Measurements from ENCODE around the gene NTN3. TPM values are rescaled to one million over a fixed set of nuclear protein-coding genes. Genes with fewer than 3 reads are reported as not detected.

The NTN3 gene
- total and polyA plus RNA-seq, 5 donors from 2014 or later = not detected

- H3K27ac Mint-ChIP-seq = no peak overlapping the region
- no peaks in the 10 kb centered on the region for H3K27me3 Mint-ChIP-seq
Measured at GRCh38 chr16:2457267-2457666, 13.8 kb upstream of the NTN3 start.

GRCh38 chr16:2457946-2458345, 13.2 kb upstream of the NTN3 start:
- peaks cover 3% of the 10 kb centered on the region for H3K36me3 ChIP-seq (ENCODE audit: control insufficient read depth, insufficient read depth, low read length)
- H3K27me3 ChIP-seq (ENCODE audit: control insufficient read depth, insufficient read depth, low read length) = no peaks in the 10 kb centered on the region
- H3K4me1 ChIP-seq (ENCODE audit: control insufficient read depth, insufficient read depth, low read length, poor library complexity, severe bottlenecking) = peaks cover 13% of the 10 kb centered on the region
- DNase-seq = no peak
- no peak for ATAC-seq (ENCODE audit: low read depth in 2 of 2)
- no peak overlapping the region for H3K27ac Mint-ChIP-seq
- H3K27me3 Mint-ChIP-seq = no peaks in the 10 kb centered on the region
- H3K9me3 Mint-ChIP-seq = no peaks in the 10 kb centered on the region
- H3K36me3 Mint-ChIP-seq = peaks cover 8% of the 10 kb centered on the region
- H3K4me3 Mint-ChIP-seq = peak overlapping the region in 1 of 4 donors; percentile 10
- no peak overlapping the region for H3K27ac ChIP-seq (ENCODE audit: insufficient read depth, low read length, poor library complexity, severe bottlenecking)
- peaks cover 2 to 10% (median 5%) of the 10 kb centered on the region in 4 donors for H3K4me1 Mint-ChIP-seq
- no peak overlapping the region for H3K4me3 ChIP-seq (ENCODE audit: low read depth, low read length)
- no peaks in the 10 kb centered on the region for H3K9me3 ChIP-seq (ENCODE audit: control insufficient read depth in 2 of 2, low read length in 2 of 2)

More at GRCh38 chr16:2457267-2457666, 13.8 kb upstream of the NTN3 start:
- H3K36me3 Mint-ChIP-seq = peaks cover 15% of the 10 kb centered on the region
- no peak overlapping the region for H3K4me3 Mint-ChIP-seq
- Histone ChIP-seq H3K9me3 (ENCODE audit: control insufficient read depth in 2 of 2, low read length in 2 of 2) (no peaks in the 10 kb centered on the region), H3K27me3 (ENCODE audit: control insufficient read depth, insufficient read depth, low read length) (no peaks in the 10 kb centered on the region), H3K4me3 (ENCODE audit: low read depth, low read length) (no peak overlapping the region), H3K4me1 (ENCODE audit: control insufficient read depth, insufficient read depth, low read length, poor library complexity, severe bottlenecking) (peaks cover 13% of the 10 kb centered on the region), H3K27ac (ENCODE audit: insufficient read depth, low read length, poor library complexity, severe bottlenecking) (no peak overlapping the region), H3K36me3 (ENCODE audit: control insufficient read depth, insufficient read depth, low read length) (peaks cover 9% of the 10 kb centered on the region)
- DNase-seq = no peak
- H3K9me3 Mint-ChIP-seq = no peaks in the 10 kb centered on the region
- H3K4me1 Mint-ChIP-seq = peaks cover 2 to 10% (median 5%) of the 10 kb centered on the region in 4 donors
- ATAC-seq (ENCODE audit: low read depth in 2 of 2) = no peak

GRCh38 chr16:2458887-2459646, 12.0 kb upstream of the NTN3 start:
- H3K27me3 Mint-ChIP-seq = no peaks in the 10 kb centered on the region
- H3K9me3 Mint-ChIP-seq = no peaks in the 10 kb centered on the region
- H3K4me3 Mint-ChIP-seq = peak overlapping the region; percentile 79 to 97 (median 86)
- H3K4me1 ChIP-seq (ENCODE audit: control insufficient read depth, insufficient read depth, low read length, poor library complexity, severe bottlenecking) = peaks cover 13% of the 10 kb centered on the region
- ATAC-seq (ENCODE audit: low read depth in 2 of 2) = no peak
- H3K27ac ChIP-seq (ENCODE audit: insufficient read depth, low read length, poor library complexity, severe bottlenecking) = no peak overlapping the region
- peak overlapping the region; percentile 51 for H3K4me3 ChIP-seq (ENCODE audit: low read depth, low read length)
- peaks cover 2 to 10% (median 5%) of the 10 kb centered on the region in 4 donors for H3K4me1 Mint-ChIP-seq
- H3K27ac Mint-ChIP-seq = peak overlapping the region; percentile 21 to 91 (median 61)
- no peak for DNase-seq
- no peaks in the 10 kb centered on the region for H3K36me3 Mint-ChIP-seq
- peaks cover 2% of the 10 kb centered on the region for H3K36me3 ChIP-seq (ENCODE audit: control insufficient read depth, insufficient read depth, low read length)
- H3K9me3 ChIP-seq (ENCODE audit: control insufficient read depth in 2 of 2, low read length in 2 of 2) = no peaks in the 10 kb centered on the region
- no peaks in the 10 kb centered on the region for H3K27me3 ChIP-seq (ENCODE audit: control insufficient read depth, insufficient read depth, low read length)

GRCh38 chr16:2459647-2460390, 11.3 kb upstream of the NTN3 start, which contains the start of gene TEDC2:
TEDC2 (plus strand) TSS chr16:2460109; CDS start chr16:2460145, 36 bp downstream.
- DNase-seq (peak; percentile 95 to 98 (median 97)), ATAC-seq (ENCODE audit: low read depth in 2 of 2) (peak; percentile 98 to 99)
- peak within 1 kb of the TSS; percentile 51 for H3K4me3 ChIP-seq (ENCODE audit: low read depth, low read length)
- H3K36me3 ChIP-seq (ENCODE audit: control insufficient read depth, insufficient read depth, low read length) = no peaks in the 10 kb centered on the region
- Mint-ChIP-seq H3K27ac (peak within 1 kb of the TSS; percentile 21 to 91 (median 61)), H3K4me3 (peak within 1 kb of the TSS; percentile 79 to 97 (median 86)), H3K27me3 (no peaks in the 10 kb centered on the region), H3K9me3 (no peaks in the 10 kb centered on the region), H3K4me1 (peaks cover 2 to 10% (median 5%) of the 10 kb centered on the region in 4 donors), H3K36me3 (no peaks in the 10 kb centered on the region)
- no peak within 1 kb of the TSS for H3K27ac ChIP-seq (ENCODE audit: insufficient read depth, low read length, poor library complexity, severe bottlenecking)
- no peaks in the 10 kb centered on the region for H3K9me3 ChIP-seq (ENCODE audit: control insufficient read depth in 2 of 2, low read length in 2 of 2)
- H3K4me1 ChIP-seq (ENCODE audit: control insufficient read depth, insufficient read depth, low read length, poor library complexity, severe bottlenecking) = peaks cover 13% of the 10 kb centered on the region
- H3K27me3 ChIP-seq (ENCODE audit: control insufficient read depth, insufficient read depth, low read length) = no peaks in the 10 kb centered on the region

- Histone ChIP-seq H3K4me1 (ENCODE audit: control insufficient read depth, insufficient read depth, low read length, poor library complexity, severe bottlenecking) (peaks cover 13% of the 10 kb centered on the region), H3K27me3 (ENCODE audit: control insufficient read depth, insufficient read depth, low read length) (no peaks in the 10 kb centered on the region), H3K4me3 (ENCODE audit: low read depth, low read length) (no peak overlapping the region), H3K36me3 (ENCODE audit: control insufficient read depth, insufficient read depth, low read length) (no peaks in the 10 kb centered on the region), H3K9me3 (ENCODE audit: control insufficient read depth in 2 of 2, low read length in 2 of 2) (no peaks in the 10 kb centered on the region), H3K27ac (ENCODE audit: insufficient read depth, low read length, poor library complexity, severe bottlenecking) (no peak overlapping the region)
- Mint-ChIP-seq H3K36me3 (no peaks in the 10 kb centered on the region), H3K9me3 (no peaks in the 10 kb centered on the region), H3K27me3 (peaks cover 3% of the 10 kb centered on the region), H3K4me3 (peak overlapping the region in 1 of 4 donors; percentile 83), H3K27ac (no peak overlapping the region), H3K4me1 (peaks cover 2 to 10% (median 5%) of the 10 kb centered on the region in 4 donors)
- no peak for ATAC-seq (ENCODE audit: low read depth in 2 of 2)
- no peak for DNase-seq
Measured at GRCh38 chr16:2460391-2460713, 10.7 kb upstream of the NTN3 start.

- no peaks in the 10 kb centered on the region for H3K9me3 ChIP-seq (ENCODE audit: control insufficient read depth in 2 of 2, low read length in 2 of 2)
- ATAC-seq (ENCODE audit: low read depth in 2 of 2) (no peak), DNase-seq (no peak)
- peaks cover 6% of the 10 kb centered on the region for H3K27me3 Mint-ChIP-seq
- H3K9me3 Mint-ChIP-seq = no peaks in the 10 kb centered on the region
- H3K4me1 Mint-ChIP-seq = peaks cover 2 to 10% (median 5%) of the 10 kb centered on the region in 4 donors
- H3K27ac ChIP-seq (ENCODE audit: insufficient read depth, low read length, poor library complexity, severe bottlenecking) = no peak overlapping the region
- H3K36me3 ChIP-seq (ENCODE audit: control insufficient read depth, insufficient read depth, low read length) = no peaks in the 10 kb centered on the region
- H3K4me3 ChIP-seq (ENCODE audit: low read depth, low read length) = no peak overlapping the region
- H3K27ac Mint-ChIP-seq = no peak overlapping the region
- peaks cover 13% of the 10 kb centered on the region for H3K4me1 ChIP-seq (ENCODE audit: control insufficient read depth, insufficient read depth, low read length, poor library complexity, severe bottlenecking)
- H3K36me3 Mint-ChIP-seq = no peaks in the 10 kb centered on the region
- no peaks in the 10 kb centered on the region for H3K27me3 ChIP-seq (ENCODE audit: control insufficient read depth, insufficient read depth, low read length)
- peak overlapping the region in 1 of 4 donors; percentile 43 for H3K4me3 Mint-ChIP-seq
Measured at GRCh38 chr16:2460916-2461315, 10.2 kb upstream of the NTN3 start.

GRCh38 chr16:2462031-2462866, 8.8 kb upstream of the NTN3 start:
- Mint-ChIP-seq H3K27me3 (peaks cover 12% of the 10 kb centered on the region), H3K27ac (no peak overlapping the region), H3K4me3 (no peak overlapping the region), H3K36me3 (no peaks in the 10 kb centered on the region), H3K4me1 (peaks cover 2 to 12% (median 5%) of the 10 kb centered on the region in 4 donors), H3K9me3 (no peaks in the 10 kb centered on the region)
- Histone ChIP-seq H3K27me3 (ENCODE audit: control insufficient read depth, insufficient read depth, low read length) (no peaks in the 10 kb centered on the region), H3K9me3 (ENCODE audit: control insufficient read depth in 2 of 2, low read length in 2 of 2) (no peaks in the 10 kb centered on the region), H3K27ac (ENCODE audit: insufficient read depth, low read length, poor library complexity, severe bottlenecking) (no peak overlapping the region), H3K4me1 (ENCODE audit: control insufficient read depth, insufficient read depth, low read length, poor library complexity, severe bottlenecking) (peaks cover 13% of the 10 kb centered on the region), H3K4me3 (ENCODE audit: low read depth, low read length) (no peak overlapping the region), H3K36me3 (ENCODE audit: control insufficient read depth, insufficient read depth, low read length) (no peaks in the 10 kb centered on the region)
- ATAC-seq (ENCODE audit: low read depth in 2 of 2) (no peak), DNase-seq (no peak)
